GM18517 (cell line): ENCODE results near the gene CACNA1A.

Experiments
- ATAC-seq: cut with Tn5 transposase; IDR thresholded peaks from one replicate; pipeline ENCODE4 v1.9.1; 2021; ENCODE audit warnings: mild to moderate bottlenecking, moderate library complexity; ENCODE audit not compliant: unreplicated experiment

Gene CACNA1A

DNA sequence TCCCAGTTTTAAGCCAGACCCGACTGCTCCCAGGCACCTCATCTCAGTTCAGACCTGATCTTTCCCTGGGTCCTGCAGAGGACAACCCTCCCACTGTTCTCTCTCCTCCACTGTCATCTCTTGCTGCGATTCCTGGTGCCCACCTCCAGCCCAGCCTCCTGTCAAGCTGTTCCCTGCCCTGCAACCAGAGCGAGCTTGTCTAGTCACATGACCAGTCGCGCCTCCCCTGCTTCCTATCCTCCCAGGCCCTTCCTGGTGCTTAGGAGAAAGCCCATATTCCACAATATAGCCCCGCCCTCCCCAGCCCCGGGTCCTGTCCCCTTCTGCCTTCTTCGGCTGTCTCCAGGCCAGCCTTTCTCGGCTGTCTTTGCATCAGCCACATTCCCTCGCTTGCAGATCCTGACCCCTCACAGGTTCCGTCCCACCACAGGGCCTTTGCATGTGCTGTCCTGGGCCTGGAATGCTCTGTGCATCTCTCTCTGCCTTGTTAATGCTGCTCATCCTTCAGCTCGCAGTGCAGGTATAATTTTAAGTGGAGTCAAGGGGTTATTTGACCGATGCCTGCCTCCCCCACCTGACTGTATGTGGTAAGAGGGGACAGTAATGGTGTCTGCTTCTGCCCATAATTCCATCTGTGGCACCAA lies 267.3 kb downstream of the CACNA1A start:
- no peak for ATAC-seq

DNA sequence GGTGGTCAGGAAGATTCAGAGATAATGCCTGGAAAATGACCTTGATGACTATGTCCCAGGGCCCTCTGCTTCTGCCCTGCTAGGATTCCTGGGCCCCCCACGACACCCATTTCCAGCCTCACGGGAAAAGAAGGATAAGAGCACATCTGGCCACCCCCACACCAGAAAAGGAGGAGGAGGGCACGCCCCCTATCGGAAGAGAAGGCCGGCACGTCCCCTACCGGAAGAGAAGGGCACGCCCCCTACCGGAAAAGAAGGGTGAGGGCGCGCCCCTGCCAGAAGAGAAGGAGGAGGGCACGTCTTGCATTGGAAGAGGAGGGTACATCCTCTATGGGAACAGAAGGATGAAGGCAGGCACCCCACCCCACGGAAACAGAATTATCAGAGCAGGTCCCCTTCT lies 271.8 kb downstream of the CACNA1A start:
- ATAC-seq: no peak

DNA sequence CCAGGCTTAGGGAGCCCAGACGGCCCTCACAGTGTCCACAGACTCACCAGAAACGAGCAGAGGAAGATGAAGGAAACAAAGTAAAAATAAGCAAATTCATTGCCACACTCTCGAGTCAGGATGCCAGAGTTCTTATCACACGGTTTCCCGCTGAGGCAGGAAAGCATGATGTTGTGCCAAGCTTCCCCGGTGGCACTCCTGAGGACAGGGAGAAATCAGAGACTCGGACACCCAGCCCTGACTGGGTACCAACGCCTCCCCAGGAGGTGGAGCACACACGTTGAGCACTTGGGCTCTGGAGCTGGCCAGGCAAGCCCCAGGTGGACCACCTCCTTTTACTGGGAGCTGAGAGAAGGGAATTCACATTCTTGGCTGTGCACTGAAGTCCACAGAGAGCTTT lies 274.6 kb downstream of the CACNA1A start:
- ATAC-seq: no peak

DNA sequence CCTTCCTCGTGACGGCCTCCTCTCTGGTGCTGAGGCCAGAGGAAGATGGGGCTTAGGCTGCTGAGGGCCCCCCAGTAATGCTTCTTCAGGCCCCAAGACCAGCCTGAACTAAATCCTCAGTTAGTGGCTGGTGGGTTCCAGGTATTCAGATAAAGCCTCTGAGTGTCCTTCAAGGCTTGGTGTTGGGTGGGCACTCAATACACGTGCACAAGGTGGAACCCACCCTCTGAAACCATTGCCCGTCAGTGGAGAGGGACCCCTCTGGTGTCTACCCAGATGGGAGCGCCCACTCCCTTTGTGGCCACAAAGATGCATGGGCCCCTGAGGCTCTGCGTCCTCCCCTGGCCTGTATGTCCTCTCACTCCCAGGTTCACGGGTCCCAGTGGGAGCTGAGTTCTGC lies 277.0 kb downstream of the CACNA1A start:
- ATAC-seq: no peak

DNA sequence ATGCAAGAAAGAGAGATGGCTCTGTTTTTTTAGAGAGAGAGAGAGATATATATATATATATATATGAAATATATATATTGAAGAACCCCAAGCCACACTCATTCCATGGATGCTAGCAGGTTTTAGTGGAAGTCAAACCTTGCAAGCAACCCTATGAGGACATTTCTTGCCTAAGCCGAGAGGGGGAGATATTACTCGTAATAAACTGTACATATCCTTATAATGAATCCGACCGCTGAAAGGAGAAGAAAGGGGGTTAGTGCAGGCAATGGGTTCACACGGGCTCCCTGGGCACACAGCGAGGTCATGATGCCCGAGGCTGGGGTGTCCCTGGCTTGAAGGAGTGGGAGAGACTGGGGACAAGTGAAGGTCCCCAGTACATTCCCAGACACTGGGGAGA lies 277.7 kb downstream of the CACNA1A start:
- no peak for ATAC-seq

DNA sequence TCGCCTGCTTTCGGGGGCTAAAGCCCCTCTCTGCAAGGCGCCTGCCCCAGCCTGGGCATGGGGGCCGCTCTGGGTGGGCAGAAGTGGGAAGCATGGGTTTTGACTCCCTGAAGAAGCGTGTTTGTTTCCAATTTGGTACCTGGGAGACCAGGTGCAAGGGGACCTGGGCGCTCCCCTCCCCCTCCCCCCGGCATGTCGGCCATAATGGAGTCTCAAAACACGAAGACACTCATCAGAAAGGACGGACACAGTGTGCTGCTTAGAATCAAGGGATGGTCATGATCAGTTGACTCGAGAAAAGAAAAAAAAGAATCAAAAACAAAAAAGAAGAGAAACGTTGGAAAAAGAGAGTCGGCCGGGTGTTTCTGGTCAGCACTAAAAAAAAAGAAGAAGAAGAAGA lies 279.3 kb downstream of the CACNA1A start:
- no peak for ATAC-seq

DNA sequence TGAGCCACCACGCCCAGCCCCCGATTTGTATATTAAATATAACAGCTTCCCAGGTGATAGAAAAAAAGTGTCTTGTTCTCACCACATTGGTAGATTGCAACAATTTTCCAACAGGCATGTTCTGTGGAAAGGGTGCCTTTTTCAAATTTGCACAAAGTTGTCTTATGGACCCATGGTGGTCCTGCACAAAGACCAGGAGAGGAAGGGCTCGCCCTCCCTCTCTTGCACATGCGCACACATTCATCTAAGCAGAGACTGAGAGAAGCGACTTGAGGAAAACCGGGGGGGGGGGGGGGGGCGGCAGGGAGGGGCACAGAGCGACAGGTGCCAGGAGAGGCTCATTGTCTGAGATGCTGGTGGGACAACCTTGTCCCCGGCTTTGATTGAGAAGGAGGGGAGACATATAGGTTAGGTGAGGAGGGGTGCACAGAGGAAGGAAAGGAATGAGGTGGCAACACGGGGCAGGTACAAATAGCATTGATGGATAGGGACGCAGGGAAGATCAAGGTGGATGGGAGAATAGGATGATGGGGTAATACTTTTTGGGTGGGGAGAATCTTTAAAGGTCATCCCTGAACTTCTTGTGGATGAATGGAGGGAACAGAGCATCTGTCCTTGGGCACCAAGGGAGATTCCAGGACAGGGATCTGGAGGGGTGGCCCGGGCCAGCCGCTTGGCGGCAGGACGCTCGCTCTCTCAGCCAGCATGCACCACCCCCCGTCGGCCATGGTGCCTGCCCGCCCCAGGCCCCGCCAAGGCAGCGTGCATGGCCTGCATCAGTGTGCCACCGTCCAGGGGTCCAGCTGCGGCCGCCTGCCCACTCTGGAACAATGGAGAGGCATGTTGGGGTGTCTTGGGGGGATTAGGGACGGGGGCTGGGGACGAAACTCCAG lies 280.1 kb downstream of the CACNA1A start:
- ATAC-seq: no peak

DNA sequence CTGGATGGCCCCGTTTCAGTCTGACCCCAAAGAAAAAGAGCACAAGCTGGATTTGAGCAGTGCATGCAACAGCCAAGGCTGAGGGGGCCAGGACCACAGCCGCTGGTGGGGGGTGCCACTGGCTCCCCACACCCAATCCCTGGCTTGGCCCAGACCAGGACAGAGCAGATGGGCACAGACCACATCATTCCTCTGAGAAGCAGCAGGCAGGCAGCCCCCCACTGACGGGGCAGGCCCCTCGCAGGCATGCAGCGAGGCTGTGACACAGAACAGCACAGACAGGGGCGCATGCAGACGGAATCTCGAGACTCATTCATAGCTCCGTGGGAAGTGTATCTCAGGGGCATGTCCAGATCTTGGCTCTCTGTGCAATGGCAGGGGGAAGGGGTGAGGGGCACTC lies 281.2 kb downstream of the CACNA1A start:
- ATAC-seq: no peak

DNA sequence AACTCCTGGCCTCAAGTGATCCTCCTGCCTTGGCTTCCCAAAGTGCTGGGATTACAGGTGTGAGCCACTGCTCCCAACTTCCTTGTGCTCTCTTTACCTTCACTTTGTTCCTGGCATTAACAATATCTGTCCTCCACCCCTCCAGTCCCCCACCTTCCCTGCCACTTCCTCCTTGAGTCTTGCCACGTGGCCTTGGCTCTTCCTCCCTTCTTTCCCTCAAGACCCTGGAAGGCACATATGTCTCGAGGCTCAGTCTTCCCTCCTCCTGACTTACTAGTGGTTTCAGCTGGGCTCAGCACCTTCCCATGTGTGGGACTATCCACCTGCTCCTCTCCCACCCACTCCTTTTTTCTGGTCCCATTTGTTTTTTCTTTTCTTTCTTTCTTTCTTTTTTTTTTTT lies 285.4 kb downstream of the CACNA1A start:
- ATAC-seq: no peak

DNA sequence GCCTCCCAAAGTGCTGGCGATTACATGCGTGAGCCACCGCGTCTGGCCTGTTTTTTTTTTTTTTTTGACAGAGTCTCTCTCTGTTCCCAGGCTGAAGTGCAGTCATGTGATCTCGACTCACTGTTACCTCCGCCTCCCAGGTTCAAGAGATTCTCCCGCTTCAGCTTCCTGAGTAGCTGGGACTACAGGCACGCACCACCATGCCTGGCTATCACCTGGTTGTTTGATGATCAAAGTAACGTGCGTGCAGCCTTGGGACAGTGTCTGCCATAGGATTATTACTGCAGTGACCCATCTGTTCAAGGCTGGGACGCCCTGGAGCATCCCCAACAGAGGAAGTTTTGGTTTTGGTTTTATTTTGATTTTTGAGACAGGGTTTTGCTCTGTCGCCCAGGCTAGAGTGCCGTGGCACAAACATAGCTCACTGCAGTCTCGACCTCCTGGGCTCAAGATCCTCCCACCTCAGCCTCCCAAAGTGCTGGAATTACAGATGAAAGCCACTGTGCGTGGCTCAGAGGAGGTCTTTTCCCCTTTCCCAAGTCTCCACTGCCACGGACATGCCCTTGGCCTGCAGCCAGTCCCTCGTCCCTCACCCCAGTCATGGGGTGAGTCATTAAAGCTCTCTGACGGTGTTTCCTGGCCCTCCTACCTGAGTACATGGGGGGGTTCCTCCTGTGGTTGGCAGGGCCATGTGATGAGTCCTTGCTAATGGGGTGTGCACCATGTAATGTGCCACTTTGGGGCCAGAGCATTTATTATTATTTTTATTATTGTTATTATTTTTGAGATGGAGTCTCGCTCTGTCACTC lies 290.5 kb downstream of the CACNA1A start:
- ATAC-seq: no peak

DNA sequence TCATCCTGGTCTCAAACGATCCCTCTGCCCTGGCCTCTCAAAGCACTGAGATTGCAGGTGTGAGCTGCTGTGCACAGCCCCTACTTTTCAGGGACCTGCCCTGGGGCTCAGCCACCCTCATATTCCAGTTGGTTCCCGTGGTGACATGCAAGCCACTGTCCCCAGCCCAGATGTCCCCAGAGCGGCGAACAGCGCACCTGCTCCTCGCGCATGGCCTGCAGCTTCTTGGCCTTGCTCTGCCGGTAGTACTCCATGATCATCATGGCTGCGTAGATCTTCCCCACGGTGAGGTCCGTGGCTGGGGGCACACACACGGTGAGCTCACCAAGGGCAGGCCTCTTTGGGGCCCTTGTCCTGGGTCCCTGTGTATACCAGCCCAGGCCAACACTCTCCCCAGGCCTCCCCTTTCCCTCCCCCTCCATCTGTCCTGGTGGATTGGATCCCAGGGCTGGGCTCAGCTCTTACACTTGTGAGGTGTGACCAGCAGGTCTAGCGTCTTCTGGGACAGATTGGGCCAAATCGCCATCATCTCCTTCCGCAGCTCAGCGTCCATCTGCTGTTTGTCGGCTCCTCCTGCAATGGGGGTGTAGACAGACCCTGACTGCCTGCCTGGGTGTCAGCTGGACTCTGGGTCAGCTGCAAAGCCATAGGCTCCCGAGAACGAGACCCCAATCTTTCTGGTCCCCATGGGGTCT lies 292.1 kb downstream of the CACNA1A start:
- ATAC-seq: no peak

DNA sequence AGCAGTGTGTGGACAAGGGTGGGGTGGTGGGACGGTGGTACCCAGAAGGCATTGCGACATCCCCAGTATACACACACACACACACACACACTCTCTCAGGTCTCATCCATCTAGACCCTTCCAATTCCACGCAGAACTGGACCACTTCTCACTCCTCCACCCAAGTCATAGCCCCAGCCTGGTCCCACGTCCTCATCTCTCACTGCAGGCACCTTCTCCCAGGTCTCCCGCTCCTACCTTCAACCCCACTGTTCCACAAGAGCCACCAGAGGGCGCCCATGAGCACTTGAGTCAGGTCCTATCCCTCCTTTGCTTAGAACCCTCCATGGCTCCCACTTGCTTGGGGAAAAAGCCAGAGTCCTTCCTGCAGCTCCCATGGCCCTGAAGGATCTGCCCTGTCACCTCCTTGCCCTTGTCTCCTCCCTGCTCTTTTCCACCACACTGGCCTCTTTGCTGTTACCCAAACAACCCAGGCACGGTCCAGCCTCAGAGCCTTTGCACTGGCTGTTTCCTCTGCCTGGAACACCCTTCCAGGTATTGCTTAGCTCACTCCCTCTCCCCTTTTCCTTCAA lies 293.4 kb downstream of the CACNA1A start:
- no peak for ATAC-seq

DNA sequence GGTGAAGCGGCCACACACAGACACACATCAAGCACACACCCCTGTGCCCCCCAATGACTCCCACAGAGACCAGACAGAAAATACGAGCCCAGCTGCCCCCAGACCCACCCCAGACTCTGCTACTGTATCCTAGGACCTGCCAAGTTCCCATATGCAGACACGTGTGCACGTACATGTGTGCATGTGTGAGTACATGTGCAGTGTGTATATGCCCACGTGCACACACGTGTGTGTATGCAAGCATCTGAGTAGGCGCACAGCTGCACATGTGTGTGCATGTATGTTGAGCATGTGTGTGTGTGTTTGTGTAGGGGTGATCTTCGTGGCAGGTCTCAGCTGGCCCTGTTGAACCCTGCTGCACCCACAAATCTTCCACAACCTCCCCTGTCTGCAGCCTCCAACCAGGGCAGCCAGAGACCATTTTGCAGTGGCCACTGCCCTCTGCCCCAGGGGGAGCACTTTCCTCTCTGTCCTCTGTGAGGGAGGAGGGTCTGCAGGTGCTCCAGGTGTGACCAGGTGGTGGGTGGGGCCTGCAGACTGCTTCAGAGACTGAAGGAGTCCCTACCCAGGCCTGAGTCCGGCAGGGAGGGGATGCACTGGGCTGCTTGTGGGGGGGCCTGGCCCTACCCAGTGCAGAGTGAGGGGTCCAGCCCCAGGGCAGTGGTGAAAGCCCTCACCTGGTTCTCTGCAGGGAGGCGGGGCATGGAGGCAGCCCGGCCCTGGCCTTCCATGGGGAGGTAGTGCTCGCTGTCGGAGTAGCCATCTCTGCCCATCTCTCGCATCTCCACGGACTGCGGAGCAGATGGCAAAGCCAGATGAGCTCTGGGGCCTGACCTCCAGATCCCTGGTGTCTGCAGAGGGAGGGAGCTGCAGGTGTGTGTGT lies 294.6 kb downstream of the CACNA1A start:
- no peak for ATAC-seq

DNA sequence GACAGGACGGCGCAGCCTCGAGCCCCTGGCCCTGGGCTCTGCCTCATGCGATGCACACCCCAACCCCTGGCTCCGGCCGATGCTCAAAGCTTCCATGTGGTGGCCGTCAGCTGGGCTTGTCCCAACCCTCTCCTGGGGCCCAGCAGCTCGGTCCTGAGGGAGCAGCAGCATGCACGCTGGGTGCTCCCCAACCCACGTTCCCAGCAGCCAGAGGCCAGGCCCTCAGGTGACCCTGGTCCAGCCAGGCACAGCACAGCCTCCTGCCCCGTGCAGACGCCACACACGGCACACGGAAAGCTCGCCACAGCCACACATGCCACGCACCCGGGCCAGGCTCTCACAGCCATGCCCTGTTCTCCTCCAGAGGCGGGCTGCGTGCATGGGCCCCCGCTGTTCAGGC lies 295.3 kb downstream of the CACNA1A start:
- no peak for ATAC-seq

DNA sequence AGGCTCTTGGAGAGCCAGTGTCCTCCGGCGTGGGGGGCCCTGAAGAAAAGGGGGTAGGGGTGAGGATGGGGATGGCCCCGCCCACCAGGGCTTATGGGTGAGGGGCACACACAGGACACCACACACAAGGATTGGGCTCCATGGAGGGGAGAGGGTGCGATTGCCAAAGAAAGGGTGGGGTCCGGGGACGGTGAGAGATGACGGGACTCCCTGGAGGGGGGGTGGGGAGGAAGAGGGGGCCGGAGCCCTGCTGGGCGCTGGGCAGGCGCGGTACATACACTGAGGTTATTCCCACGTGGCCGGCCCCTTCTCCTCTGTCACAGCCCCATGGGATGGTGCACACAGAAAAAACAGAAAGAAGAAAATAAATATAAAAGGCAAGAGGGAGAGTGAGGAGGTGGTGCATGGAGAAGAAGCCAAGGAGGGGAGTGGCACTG lies 295.9 kb downstream of the CACNA1A start:
- no peak for ATAC-seq

DNA sequence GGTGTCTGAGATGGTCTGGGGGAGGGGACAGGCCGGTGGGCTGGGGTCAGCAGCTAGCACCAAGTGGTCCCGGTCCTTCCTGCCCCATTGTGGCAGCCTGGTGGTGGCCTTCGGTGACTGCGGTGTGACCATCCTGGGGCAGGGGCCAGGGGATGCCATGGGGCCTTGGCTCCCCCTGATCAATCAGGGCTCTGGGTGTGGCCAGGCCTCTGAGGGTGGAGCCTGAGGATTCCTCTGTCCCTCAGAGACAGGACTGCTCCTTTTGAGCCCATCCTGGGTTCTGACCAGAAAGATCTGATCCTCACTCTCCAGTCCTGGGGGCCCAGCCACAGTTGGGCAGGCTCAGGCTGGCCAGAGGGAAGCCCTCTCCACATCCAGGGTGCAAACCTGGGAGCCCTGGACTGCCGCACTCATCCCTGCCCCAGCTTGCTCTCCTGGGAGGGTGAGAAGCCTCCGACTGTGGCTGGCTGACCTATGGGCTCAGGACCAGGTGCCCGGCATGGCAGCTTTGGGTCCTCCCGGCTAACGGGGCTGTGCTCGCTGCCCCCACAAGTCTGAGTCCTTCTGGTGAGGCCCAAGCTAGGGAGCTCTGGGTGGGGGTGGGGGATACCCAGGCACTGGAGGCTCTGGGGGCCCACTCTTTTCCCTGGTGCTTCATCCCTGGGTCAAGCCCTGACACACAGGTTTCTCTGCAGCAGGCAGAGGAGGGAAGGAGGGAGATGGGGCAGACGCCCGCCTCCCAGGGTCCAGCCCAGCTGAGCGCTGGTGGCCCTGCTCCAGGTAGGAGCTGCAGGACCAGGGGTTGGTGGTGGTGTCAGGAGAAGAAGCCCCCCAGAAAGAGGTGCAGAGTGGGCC lies 296.6 kb downstream of the CACNA1A start:
- no peak for ATAC-seq

DNA sequence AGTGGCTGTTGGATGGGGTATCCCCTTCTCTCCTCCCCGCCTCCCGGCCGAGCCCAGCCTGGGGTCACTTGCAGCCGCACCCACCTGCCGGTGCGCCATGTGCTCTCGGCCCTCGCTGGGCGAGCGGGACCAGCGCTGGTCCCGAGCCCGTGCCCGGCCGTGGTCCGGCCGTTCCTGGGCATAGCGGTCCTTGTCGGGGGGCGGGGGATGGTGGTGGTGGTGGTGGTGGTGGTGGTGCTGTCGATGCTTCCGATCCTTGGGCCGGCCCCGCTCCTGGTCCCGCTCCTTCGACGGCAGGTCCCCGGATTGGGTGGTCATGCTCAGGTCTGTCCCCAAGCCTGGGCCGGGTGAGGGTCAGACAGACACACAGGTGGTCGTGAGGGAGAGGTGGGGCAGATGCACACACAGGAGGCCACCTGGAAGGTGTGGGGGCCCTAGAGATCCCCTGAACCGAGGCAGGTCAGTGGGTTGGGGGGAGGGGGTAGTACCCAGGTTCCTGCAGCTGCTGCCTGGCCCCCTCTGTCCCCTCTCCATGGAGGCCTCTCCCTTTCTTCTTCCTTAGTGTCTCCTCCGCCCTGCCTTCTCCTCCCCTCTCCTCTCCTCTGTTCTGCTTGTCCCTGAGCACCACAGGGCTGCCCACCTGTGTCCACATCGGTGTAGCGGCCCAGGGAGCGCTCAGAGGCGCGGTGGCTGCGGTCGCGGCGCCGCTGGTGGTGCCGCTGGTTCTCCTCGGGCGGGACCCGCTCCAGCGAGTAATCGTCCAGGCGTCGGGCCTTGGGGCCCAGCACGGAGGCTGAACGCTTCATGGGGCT lies 297.4 kb downstream of the CACNA1A start:
- peak; percentile 16 for ATAC-seq
